ENCODE results near the gene C3orf20. TPM values are rescaled to one million over a fixed set of nuclear protein-coding genes. Genes with fewer than 3 reads are reported as not detected.

C3orf20 gene
- total RNA-seq, 4 donors from 2014 or later: 0.11 to 0.46 TPM; not detected in 2

- in situ Hi-C loops (cut with MboI; ENCODE audit: low sequenced_read_pairs in 4 of 4): loop anchor here (5.0 to 25.0 kb wide), 3 partner anchors 120 to 132 kb away; no protein-coding TSS in a partner anchor
- DNase-seq (no peak), ATAC-seq (no peak)
- TF ChIP-seq POLR2A (IDR thresholded peaks at IDR 0.05): no peak
- TF ChIP-seq CTCF (IDR thresholded peaks at IDR 0.05 in 4 of 5, conservative IDR thresholded peaks at IDR 0.05 in 1 of 5): no peak
- intact Hi-C loops (cut with DNase I; ENCODE audit: low total_unique reads): loop anchor here (10.0 kb wide), 1 partner anchor 52 kb away; no protein-coding TSS in a partner anchor
- Histone ChIP-seq H3K27me3 (no peaks in the 10 kb centered on the region), H3K9me3 (no peaks in the 10 kb centered on the region), H3K36me3 (no peaks in the 10 kb centered on the region), H3K27ac (peak overlapping the region in 3 of 4 donors; percentile 18 to 54 (median 51)), H3K4me1 (peaks cover 0 to 4% of the 10 kb centered on the region in 2 donors), H3K4me3 (no peak overlapping the region)
These were observed 117.8 kb downstream of the C3orf20 start for GRCh38 chr3:14792691-14793121.

GRCh38 chr3:14793126-14793857 lies 118.4 kb downstream of the C3orf20 start:
- intact Hi-C loops (cut with DNase I; ENCODE audit: low total_unique reads) (loop anchor here (10.0 kb wide), 1 partner anchor 52 kb away; no protein-coding TSS in a partner anchor), in situ Hi-C loops (cut with MboI; ENCODE audit: low sequenced_read_pairs in 4 of 4) (loop anchor here (5.0 to 25.0 kb wide), 3 partner anchors 119 to 132 kb away; no protein-coding TSS in a partner anchor)
- Histone ChIP-seq H3K4me3 (no peak overlapping the region), H3K36me3 (no peaks in the 10 kb centered on the region), H3K4me1 (peaks cover 0 to 4% of the 10 kb centered on the region in 2 donors), H3K9me3 (no peaks in the 10 kb centered on the region), H3K27ac (peak overlapping the region in 3 of 4 donors; percentile 18 to 54 (median 51)), H3K27me3 (no peaks in the 10 kb centered on the region)
- TF ChIP-seq CTCF (IDR thresholded peaks at IDR 0.05 in 4 of 5, conservative IDR thresholded peaks at IDR 0.05 in 1 of 5): no peak
- TF ChIP-seq POLR2A (IDR thresholded peaks at IDR 0.05): no peak
- DNase-seq: no peak
- peak in 1 of 2 donors; percentile 31 for ATAC-seq

DNA sequence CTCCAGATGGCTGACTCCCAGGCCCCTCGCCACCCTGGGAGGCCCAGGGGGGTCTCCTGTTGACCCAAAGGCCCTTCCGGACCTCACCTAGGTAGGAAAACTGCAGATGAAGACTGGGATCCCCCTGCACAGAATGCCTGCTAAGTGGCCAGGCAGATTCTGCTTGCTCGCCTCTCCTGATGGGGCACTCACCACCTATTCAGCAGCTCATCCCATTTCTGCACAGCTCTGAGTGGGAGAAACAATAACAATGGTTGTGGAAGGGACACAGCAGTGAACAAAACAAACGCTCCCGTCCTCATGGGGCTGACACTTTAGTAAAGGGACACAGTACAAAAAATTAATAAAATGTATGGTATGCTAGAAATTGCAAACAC lies 118.9 kb downstream of the C3orf20 start:
- Histone ChIP-seq H3K9me3 (no peaks in the 10 kb centered on the region), H3K27ac (peak overlapping the region in 3 of 4 donors; percentile 18 to 54 (median 24)), H3K36me3 (no peaks in the 10 kb centered on the region), H3K4me1 (peaks cover 0 to 4% of the 10 kb centered on the region in 2 donors), H3K27me3 (no peaks in the 10 kb centered on the region), H3K4me3 (no peak overlapping the region)
- DNase-seq (no peak), ATAC-seq (no peak)
- in situ Hi-C loops (cut with MboI; ENCODE audit: low sequenced_read_pairs in 4 of 4): loop anchor here (5.0 to 25.0 kb wide), 3 partner anchors 118 to 131 kb away; no protein-coding TSS in a partner anchor
- TF ChIP-seq POLR2A (IDR thresholded peaks at IDR 0.05): no peak
- TF ChIP-seq CTCF (IDR thresholded peaks at IDR 0.05 in 4 of 5, conservative IDR thresholded peaks at IDR 0.05 in 1 of 5): no peak
- intact Hi-C loops (cut with DNase I; ENCODE audit: low total_unique reads): loop anchor here (10.0 kb wide), 1 partner anchor 51 kb away; no protein-coding TSS in a partner anchor

DNA sequence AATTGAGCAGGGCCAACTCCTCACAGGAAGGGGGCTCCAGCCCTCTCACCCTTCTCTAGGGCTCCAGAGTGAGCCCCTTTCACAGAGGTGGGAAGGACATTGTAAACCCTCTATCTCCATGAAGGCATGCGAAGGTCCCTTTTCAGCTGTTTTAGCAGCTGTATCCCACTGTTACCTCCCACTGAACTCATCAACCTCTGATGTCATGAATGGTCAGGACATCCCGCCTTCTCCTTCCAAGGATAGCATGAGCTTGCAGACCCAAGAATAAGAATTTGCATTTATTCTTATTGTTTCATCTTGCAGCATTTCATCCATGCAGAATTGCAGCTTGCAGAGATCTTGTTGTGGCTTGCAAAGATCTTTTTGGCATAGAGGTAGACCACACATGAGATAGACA lies 119.5 kb downstream of the C3orf20 start:
- Histone ChIP-seq H3K4me3 (no peak overlapping the region), H3K9me3 (no peaks in the 10 kb centered on the region), H3K27me3 (no peaks in the 10 kb centered on the region), H3K4me1 (peaks cover 0 to 4% of the 10 kb centered on the region in 2 donors), H3K27ac (no peak overlapping the region), H3K36me3 (no peaks in the 10 kb centered on the region)
- no peak for DNase-seq
- ATAC-seq: no peak
- TF ChIP-seq CTCF (IDR thresholded peaks at IDR 0.05 in 4 of 5, conservative IDR thresholded peaks at IDR 0.05 in 1 of 5) (no peak), POLR2A (IDR thresholded peaks at IDR 0.05) (no peak)
- in situ Hi-C loops (cut with MboI; ENCODE audit: low sequenced_read_pairs in 4 of 4) (loop anchor here (5.0 to 25.0 kb wide), 3 partner anchors 118 to 130 kb away; no protein-coding TSS in a partner anchor), intact Hi-C loops (cut with DNase I; ENCODE audit: low total_unique reads) (loop anchor here (10.0 kb wide), 1 partner anchor 50 kb away; no protein-coding TSS in a partner anchor)

All from gastrocnemius medialis (tissue), 4 donors.